GM18870 (cell line): Measurements from ENCODE around the gene RAPGEF1.

ENCODE experiments used
- ATAC-seq: cut with Tn5 transposase; IDR thresholded peaks from one replicate; pipeline ENCODE4 v1.9.1; 2021; ENCODE audit warnings: moderate library complexity; ENCODE audit not compliant: unreplicated experiment

The RAPGEF1 gene

GRCh38 chr9:131611586-131612315 is 128.1 kb downstream of the RAPGEF1 start:
- ATAC-seq: no peak

- no peak for ATAC-seq
Observed at GRCh38 chr9:131610231-131610761, 129.6 kb downstream of the RAPGEF1 start.

GRCh38 chr9:131609099-131609830 is 130.6 kb downstream of the RAPGEF1 start:
- no peak for ATAC-seq

GRCh38 chr9:131608493-131609037 is 131.3 kb downstream of the RAPGEF1 start:
- ATAC-seq: no peak

GRCh38 chr9:131607591-131607990 is 132.3 kb downstream of the RAPGEF1 start:
- ATAC-seq: no peak

GRCh38 chr9:131606896-131607567 is 132.8 kb downstream of the RAPGEF1 start:
- no peak for ATAC-seq

- ATAC-seq: no peak
Observed at GRCh38 chr9:131605770-131606590, 133.9 kb downstream of the RAPGEF1 start.

GRCh38 chr9:131603711-131604439 is 136.0 kb downstream of the RAPGEF1 start:
- ATAC-seq: no peak

- no peak for ATAC-seq
Observed at GRCh38 chr9:131603199-131603598, 136.7 kb downstream of the RAPGEF1 start.

GRCh38 chr9:131601683-131602181 is 138.1 kb downstream of the RAPGEF1 start:
- no peak for ATAC-seq

- ATAC-seq: no peak
Observed at GRCh38 chr9:131598121-131598520, 141.8 kb downstream of the RAPGEF1 start.

- ATAC-seq: no peak
Observed at GRCh38 chr9:131597246-131597645, 142.6 kb downstream of the RAPGEF1 start.

- no peak for ATAC-seq
Observed at GRCh38 chr9:131596430-131596743, 143.5 kb downstream of the RAPGEF1 start.

GRCh38 chr9:131595696-131596429 is 144.0 kb downstream of the RAPGEF1 start:
- ATAC-seq: no peak

- ATAC-seq: no peak
Observed at GRCh38 chr9:131594906-131595665, 144.8 kb downstream of the RAPGEF1 start.

GRCh38 chr9:131593936-131594665 is 145.8 kb downstream of the RAPGEF1 start:
- ATAC-seq: no peak

- no peak for ATAC-seq
Observed at GRCh38 chr9:131593091-131593820, 146.6 kb downstream of the RAPGEF1 start.
